Measurements from ENCODE around the gene SPRED3.

GRCh38 chr19:38389101-38389925 lies 816 bp downstream of the SPRED3 start:
- TF ChIP-seq EZH2 (IDR thresholded peaks at IDR 0.05; ENCODE audit: borderline replicate concordance, low read length) (no peak), CTCF (conservative IDR thresholded peaks at IDR 0.05 in 1 of 2, IDR thresholded peaks at IDR 0.05 in 1 of 2; ENCODE audit: extremely low read depth in 1 of 2, insufficient read depth in 1 of 2, low read depth in 1 of 2, low read length in 2 of 2) (no peak)

Measured in mammary epithelial cell (primary cell).